ENCODE data around the gene RIN3.
A peak's percentile ranks its signal among the peaks of the same experiment; 100 is the strongest.

Gene RIN3

GRCh38 chr14:92493492-92493891 lies 20.1 kb upstream of the RIN3 start:
- no peak for DNase-seq

DNA sequence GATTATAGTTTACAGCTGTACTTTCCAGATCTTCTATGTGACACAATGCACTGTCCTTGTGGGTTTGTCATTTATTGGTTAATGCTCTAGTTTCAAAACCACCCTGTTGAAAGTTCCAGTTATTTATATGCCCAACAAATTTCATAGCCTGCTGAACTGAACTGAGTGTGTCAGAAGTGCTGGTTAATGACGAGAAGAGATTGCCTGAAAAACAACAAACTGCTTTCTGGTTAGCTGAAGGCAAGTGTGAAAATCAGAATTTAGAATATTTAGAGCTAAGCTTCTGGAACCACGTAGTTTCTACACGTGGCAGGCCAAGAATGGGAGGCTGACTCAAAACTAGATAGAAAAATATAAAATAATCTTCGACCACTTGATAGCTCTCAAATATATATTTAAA lies 19.1 kb upstream of the RIN3 start:
- Histone ChIP-seq H3K36me3 (ENCODE audit: control insufficient read depth, insufficient read depth, low read length) (no peaks in the 10 kb centered on the region), H2BK15ac (replicated peaks; ENCODE audit: low read depth) (no peak overlapping the region), H4K5ac (ENCODE audit: low read length) (no peak overlapping the region), H3K23ac (ENCODE audit: low read length) (no peak overlapping the region), H3K79me1 (ENCODE audit: low read length) (no peaks in the 10 kb centered on the region), H2AK5ac (ENCODE audit: low read length) (no peak overlapping the region), H3K56ac (ENCODE audit: low read length) (no peak overlapping the region), H3K18ac (ENCODE audit: low read length) (no peak overlapping the region), H3K4me2 (ENCODE audit: low read length) (no peak overlapping the region), H3K27ac (ENCODE audit: low read depth, low read length) (no peak overlapping the region), H2BK5ac (ENCODE audit: low read length) (no peak overlapping the region), H3K4ac (ENCODE audit: low read depth, low read length) (no peak overlapping the region), H2BK120ac (ENCODE audit: low read depth, low read length) (no peak overlapping the region), H3K4me1 (ENCODE audit: control insufficient read depth, low read depth, low read length) (no peaks in the 10 kb centered on the region), H4K8ac (ENCODE audit: low read depth, low read length) (no peak overlapping the region), H3K79me2 (ENCODE audit: control insufficient read depth, insufficient read depth, low read length) (no peaks in the 10 kb centered on the region), H3K27me3 (ENCODE audit: insufficient read depth, low read length, poor library complexity) (no peaks in the 10 kb centered on the region), H3K9ac (ENCODE audit: low read length) (no peak overlapping the region), H3K4me3 (ENCODE audit: low read length) (no peak overlapping the region)
- DNase-seq, result no peak
- WGBS (ENCODE audit: extremely low coverage, insufficient coverage, low lambda C conversion rate), result no CpG with 5 or more reads among the region's 4 CpGs

More at GRCh38 chr14:92493492-92493891, 20.1 kb upstream of the RIN3 start:
- Histone ChIP-seq H2BK120ac (ENCODE audit: low read depth, low read length) (no peak overlapping the region), H4K8ac (ENCODE audit: low read depth, low read length) (no peak overlapping the region), H3K18ac (ENCODE audit: low read length) (no peak overlapping the region), H3K79me2 (ENCODE audit: control insufficient read depth, insufficient read depth, low read length) (no peaks in the 10 kb centered on the region), H3K9ac (ENCODE audit: low read length) (no peak overlapping the region), H3K4ac (ENCODE audit: low read depth, low read length) (no peak overlapping the region), H2AK5ac (ENCODE audit: low read length) (no peak overlapping the region), H3K4me2 (ENCODE audit: low read length) (no peak overlapping the region), H4K5ac (ENCODE audit: low read length) (no peak overlapping the region), H2BK15ac (replicated peaks; ENCODE audit: low read depth) (no peak overlapping the region), H3K4me1 (ENCODE audit: control insufficient read depth, low read depth, low read length) (no peaks in the 10 kb centered on the region), H3K36me3 (ENCODE audit: control insufficient read depth, insufficient read depth, low read length) (no peaks in the 10 kb centered on the region), H3K56ac (ENCODE audit: low read length) (no peak overlapping the region), H3K79me1 (ENCODE audit: low read length) (no peaks in the 10 kb centered on the region), H3K27ac (ENCODE audit: low read depth, low read length) (no peak overlapping the region), H3K27me3 (ENCODE audit: insufficient read depth, low read length, poor library complexity) (no peaks in the 10 kb centered on the region), H3K4me3 (ENCODE audit: low read length) (no peak overlapping the region), H3K23ac (ENCODE audit: low read length) (no peak overlapping the region), H2BK5ac (ENCODE audit: low read length) (no peak overlapping the region)
- WGBS (ENCODE audit: extremely low coverage, insufficient coverage, low lambda C conversion rate), result no CpG with 5 or more reads among the region's 16 CpGs

GRCh38 chr14:92495027-92495426 lies 18.6 kb upstream of the RIN3 start:
- WGBS (ENCODE audit: extremely low coverage, insufficient coverage, low lambda C conversion rate), result no CpG with 5 or more reads among the region's 6 CpGs
- Histone ChIP-seq H3K23ac (ENCODE audit: low read length) (no peak overlapping the region), H3K4me1 (ENCODE audit: control insufficient read depth, low read depth, low read length) (no peaks in the 10 kb centered on the region), H2BK5ac (ENCODE audit: low read length) (no peak overlapping the region), H3K79me1 (ENCODE audit: low read length) (no peaks in the 10 kb centered on the region), H3K4ac (ENCODE audit: low read depth, low read length) (no peak overlapping the region), H2BK120ac (ENCODE audit: low read depth, low read length) (no peak overlapping the region), H3K27me3 (ENCODE audit: insufficient read depth, low read length, poor library complexity) (no peaks in the 10 kb centered on the region), H3K18ac (ENCODE audit: low read length) (no peak overlapping the region), H3K36me3 (ENCODE audit: control insufficient read depth, insufficient read depth, low read length) (no peaks in the 10 kb centered on the region), H3K56ac (ENCODE audit: low read length) (no peak overlapping the region), H3K79me2 (ENCODE audit: control insufficient read depth, insufficient read depth, low read length) (no peaks in the 10 kb centered on the region), H3K4me3 (ENCODE audit: low read length) (no peak overlapping the region), H4K5ac (ENCODE audit: low read length) (no peak overlapping the region), H3K4me2 (ENCODE audit: low read length) (no peak overlapping the region), H2AK5ac (ENCODE audit: low read length) (no peak overlapping the region), H4K8ac (ENCODE audit: low read depth, low read length) (no peak overlapping the region), H2BK15ac (replicated peaks; ENCODE audit: low read depth) (no peak overlapping the region), H3K27ac (ENCODE audit: low read depth, low read length) (no peak overlapping the region), H3K9ac (ENCODE audit: low read length) (no peak overlapping the region)
- DNase-seq, result peak; percentile 39

GRCh38 chr14:92496191-92496857 lies 17.3 kb upstream of the RIN3 start:
- no peak overlapping the region for H2AK5ac ChIP-seq (ENCODE audit: low read length)
- H2BK15ac ChIP-seq (replicated peaks; ENCODE audit: low read depth), result no peak overlapping the region
- H3K27me3 ChIP-seq (ENCODE audit: insufficient read depth, low read length, poor library complexity), result no peaks in the 10 kb centered on the region
- H4K8ac ChIP-seq (ENCODE audit: low read depth, low read length), result no peak overlapping the region
- no peaks in the 10 kb centered on the region for H3K4me1 ChIP-seq (ENCODE audit: control insufficient read depth, low read depth, low read length)
- H3K4me2 ChIP-seq (ENCODE audit: low read length), result no peak overlapping the region
- H2BK5ac ChIP-seq (ENCODE audit: low read length), result no peak overlapping the region
- H4K5ac ChIP-seq (ENCODE audit: low read length), result no peak overlapping the region
- H2BK120ac ChIP-seq (ENCODE audit: low read depth, low read length), result no peak overlapping the region
- DNase-seq, result no peak
- H3K9ac ChIP-seq (ENCODE audit: low read length), result no peak overlapping the region
- H3K56ac ChIP-seq (ENCODE audit: low read length), result no peak overlapping the region
- no peaks in the 10 kb centered on the region for H3K36me3 ChIP-seq (ENCODE audit: control insufficient read depth, insufficient read depth, low read length)
- H3K79me1 ChIP-seq (ENCODE audit: low read length), result no peaks in the 10 kb centered on the region
- H3K4ac ChIP-seq (ENCODE audit: low read depth, low read length), result no peak overlapping the region
- H3K18ac ChIP-seq (ENCODE audit: low read length), result no peak overlapping the region
- H3K23ac ChIP-seq (ENCODE audit: low read length), result no peak overlapping the region
- H3K27ac ChIP-seq (ENCODE audit: low read depth, low read length), result no peak overlapping the region
- H3K79me2 ChIP-seq (ENCODE audit: control insufficient read depth, insufficient read depth, low read length), result no peaks in the 10 kb centered on the region
- H3K4me3 ChIP-seq (ENCODE audit: low read length), result no peak overlapping the region
- 100% methylated on average over 2 of the region's 6 CpGs for WGBS (ENCODE audit: extremely low coverage, insufficient coverage, low lambda C conversion rate)

DNA sequence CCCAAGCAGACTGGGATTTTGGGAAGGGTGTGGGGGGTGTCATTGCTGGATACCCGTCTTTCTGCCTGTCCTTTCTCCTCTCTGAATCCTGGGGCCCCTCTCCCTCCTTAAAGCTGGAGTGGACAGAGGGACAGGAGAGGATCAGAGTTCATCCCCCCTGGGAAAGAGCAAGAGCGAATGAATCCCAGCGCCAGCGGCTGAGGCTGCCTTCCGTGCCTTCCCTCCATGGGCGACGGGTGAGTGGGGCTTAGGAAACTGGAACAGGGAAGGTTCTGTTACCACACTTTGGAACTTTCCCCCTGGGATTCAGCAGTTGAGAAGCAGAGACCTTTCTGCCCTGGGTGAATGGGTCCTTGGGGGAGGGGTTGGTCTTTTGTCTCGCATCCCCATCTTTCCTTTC lies 16.2 kb upstream of the RIN3 start:
- no peak for DNase-seq
- no CpG with 5 or more reads among the region's 8 CpGs for WGBS (ENCODE audit: extremely low coverage, insufficient coverage, low lambda C conversion rate)

DNA sequence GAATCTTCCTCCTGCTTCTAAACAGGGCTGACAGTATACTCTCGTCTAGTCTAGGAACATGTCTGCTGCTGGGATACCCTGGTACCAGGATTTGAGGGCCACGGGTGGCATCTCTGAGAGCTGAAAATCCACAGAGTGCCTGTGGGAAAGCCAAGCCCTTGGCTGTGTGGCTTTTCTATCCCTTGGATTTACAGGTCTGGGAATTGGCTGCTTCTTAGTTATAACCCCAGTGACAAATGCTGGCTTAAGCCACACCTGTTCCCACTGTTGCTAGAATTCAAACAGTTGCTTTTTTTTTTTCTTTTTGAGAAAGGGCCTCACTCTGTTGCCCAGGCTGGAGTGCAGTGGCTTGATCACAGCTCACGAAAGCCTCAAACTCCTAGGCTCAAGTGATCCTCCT lies 14.3 kb upstream of the RIN3 start:
- H4K5ac ChIP-seq (ENCODE audit: low read length), result no peak overlapping the region
- no CpG with 5 or more reads among the region's 3 CpGs for WGBS (ENCODE audit: extremely low coverage, insufficient coverage, low lambda C conversion rate)
- H3K79me2 ChIP-seq (ENCODE audit: control insufficient read depth, insufficient read depth, low read length), result no peaks in the 10 kb centered on the region
- no peaks in the 10 kb centered on the region for H3K4me1 ChIP-seq (ENCODE audit: control insufficient read depth, low read depth, low read length)
- no peak overlapping the region for H3K9ac ChIP-seq (ENCODE audit: low read length)
- no peak for DNase-seq
- H3K27me3 ChIP-seq (ENCODE audit: insufficient read depth, low read length, poor library complexity), result no peaks in the 10 kb centered on the region
- H2AK5ac ChIP-seq (ENCODE audit: low read length), result no peak overlapping the region
- no peak overlapping the region for H2BK5ac ChIP-seq (ENCODE audit: low read length)
- no peak overlapping the region for H3K18ac ChIP-seq (ENCODE audit: low read length)
- H3K27ac ChIP-seq (ENCODE audit: low read depth, low read length), result no peak overlapping the region
- no peaks in the 10 kb centered on the region for H3K36me3 ChIP-seq (ENCODE audit: control insufficient read depth, insufficient read depth, low read length)
- no peak overlapping the region for H3K4ac ChIP-seq (ENCODE audit: low read depth, low read length)
- no peak overlapping the region for H3K56ac ChIP-seq (ENCODE audit: low read length)
- H2BK120ac ChIP-seq (ENCODE audit: low read depth, low read length), result no peak overlapping the region
- H3K79me1 ChIP-seq (ENCODE audit: low read length), result no peaks in the 10 kb centered on the region
- no peak overlapping the region for H3K23ac ChIP-seq (ENCODE audit: low read length)
- H4K8ac ChIP-seq (ENCODE audit: low read depth, low read length), result no peak overlapping the region
- H2BK15ac ChIP-seq (replicated peaks; ENCODE audit: low read depth), result no peak overlapping the region
- H3K4me2 ChIP-seq (ENCODE audit: low read length), result no peak overlapping the region
- no peak overlapping the region for H3K4me3 ChIP-seq (ENCODE audit: low read length)

More for the DNA sequence above, 16.2 kb upstream of the RIN3 start:
- H2AK5ac ChIP-seq (ENCODE audit: low read length), result no peak overlapping the region
- no peak overlapping the region for H2BK5ac ChIP-seq (ENCODE audit: low read length)
- no peak overlapping the region for H3K27ac ChIP-seq (ENCODE audit: low read depth, low read length)
- no peaks in the 10 kb centered on the region for H3K27me3 ChIP-seq (ENCODE audit: insufficient read depth, low read length, poor library complexity)
- H2BK15ac ChIP-seq (replicated peaks; ENCODE audit: low read depth), result no peak overlapping the region
- no peak overlapping the region for H3K9ac ChIP-seq (ENCODE audit: low read length)
- H2BK120ac ChIP-seq (ENCODE audit: low read depth, low read length), result no peak overlapping the region
- H3K36me3 ChIP-seq (ENCODE audit: control insufficient read depth, insufficient read depth, low read length), result no peaks in the 10 kb centered on the region
- H3K23ac ChIP-seq (ENCODE audit: low read length), result no peak overlapping the region
- no peak overlapping the region for H3K4ac ChIP-seq (ENCODE audit: low read depth, low read length)
- H3K4me3 ChIP-seq (ENCODE audit: low read length), result no peak overlapping the region
- H3K79me1 ChIP-seq (ENCODE audit: low read length), result no peaks in the 10 kb centered on the region
- no peaks in the 10 kb centered on the region for H3K4me1 ChIP-seq (ENCODE audit: control insufficient read depth, low read depth, low read length)
- H3K79me2 ChIP-seq (ENCODE audit: control insufficient read depth, insufficient read depth, low read length), result no peaks in the 10 kb centered on the region
- H3K18ac ChIP-seq (ENCODE audit: low read length), result no peak overlapping the region
- H3K56ac ChIP-seq (ENCODE audit: low read length), result no peak overlapping the region
- H4K8ac ChIP-seq (ENCODE audit: low read depth, low read length), result no peak overlapping the region
- H4K5ac ChIP-seq (ENCODE audit: low read length), result no peak overlapping the region
- no peak overlapping the region for H3K4me2 ChIP-seq (ENCODE audit: low read length)

Data from mesendoderm (in vitro differentiated cells).